ENCODE measurements around the gene TFEB. TPM values are rescaled to one million over a fixed set of nuclear protein-coding genes. Genes with fewer than 3 reads are reported as not detected.

Gene TFEB
- total RNA-seq, 4 donors from 2014 or later, result 24.2 to 46.7 (median 33.1) TPM

DNA sequence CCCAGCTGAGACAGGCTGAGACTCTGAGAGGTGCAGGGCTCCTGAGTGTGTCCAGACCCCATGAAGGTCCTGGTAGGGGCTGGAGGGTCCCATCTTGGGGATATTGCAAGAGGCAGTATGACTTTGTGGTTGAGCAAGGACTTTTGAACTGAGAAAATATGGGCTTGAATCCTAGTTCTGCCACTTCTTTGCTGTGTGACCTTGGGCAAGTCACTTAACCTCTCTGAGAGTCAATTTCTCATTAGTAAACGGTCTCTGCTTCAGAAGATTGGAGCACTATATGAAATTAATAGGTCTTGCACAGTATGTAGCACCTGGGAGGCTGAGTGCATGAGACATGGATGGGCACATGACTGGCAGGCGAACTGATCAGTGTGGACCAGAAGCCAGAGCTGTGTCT is 42.7 kb downstream of the TFEB start:
- peaks cover 22 to 47% (median 36%) of the 10 kb centered on the region in 4 donors for H3K36me3 ChIP-seq
- intact Hi-C loops (cut with DNase I), result no loop called here
- H3K27ac ChIP-seq (replicated peaks in 1 of 4), result no peak overlapping the region
- no peaks in the 10 kb centered on the region for H3K27me3 ChIP-seq
- WGBS, result 100% methylated on average over 2 of the region's 2 CpGs
- TF ChIP-seq POLR2AphosphoS5 (IDR thresholded peaks at IDR 0.05) (no peak), POLR2A (IDR thresholded peaks at IDR 0.05; ENCODE audit: low read depth) (no peak), EP300 (IDR thresholded peaks at IDR 0.05) (no peak)
- TF ChIP-seq, protein P1, sequence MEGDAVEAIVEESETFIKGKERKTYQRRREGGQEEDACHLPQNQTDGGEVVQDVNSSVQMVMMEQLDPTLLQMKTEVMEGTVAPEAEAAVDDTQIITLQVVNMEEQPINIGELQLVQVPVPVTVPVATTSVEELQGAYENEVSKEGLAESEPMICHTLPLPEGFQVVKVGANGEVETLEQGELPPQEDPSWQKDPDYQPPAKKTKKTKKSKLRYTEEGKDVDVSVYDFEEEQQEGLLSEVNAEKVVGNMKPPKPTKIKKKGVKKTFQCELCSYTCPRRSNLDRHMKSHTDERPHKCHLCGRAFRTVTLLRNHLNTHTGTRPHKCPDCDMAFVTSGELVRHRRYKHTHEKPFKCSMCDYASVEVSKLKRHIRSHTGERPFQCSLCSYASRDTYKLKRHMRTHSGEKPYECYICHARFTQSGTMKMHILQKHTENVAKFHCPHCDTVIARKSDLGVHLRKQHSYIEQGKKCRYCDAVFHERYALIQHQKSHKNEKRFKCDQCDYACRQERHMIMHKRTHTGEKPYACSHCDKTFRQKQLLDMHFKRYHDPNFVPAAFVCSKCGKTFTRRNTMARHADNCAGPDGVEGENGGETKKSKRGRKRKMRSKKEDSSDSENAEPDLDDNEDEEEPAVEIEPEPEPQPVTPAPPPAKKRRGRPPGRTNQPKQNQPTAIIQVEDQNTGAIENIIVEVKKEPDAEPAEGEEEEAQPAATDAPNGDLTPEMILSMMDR (IDR thresholded peaks at IDR 0.05), result no peak
- peaks cover 20 to 56% (median 27%) of the 10 kb centered on the region in 4 donors for H3K4me1 ChIP-seq
- H3K9me3 ChIP-seq, result no peaks in the 10 kb centered on the region
- no peak overlapping the region for H3K4me3 ChIP-seq
- no peak for DNase-seq (ENCODE audit: extremely low spot score)

DNA sequence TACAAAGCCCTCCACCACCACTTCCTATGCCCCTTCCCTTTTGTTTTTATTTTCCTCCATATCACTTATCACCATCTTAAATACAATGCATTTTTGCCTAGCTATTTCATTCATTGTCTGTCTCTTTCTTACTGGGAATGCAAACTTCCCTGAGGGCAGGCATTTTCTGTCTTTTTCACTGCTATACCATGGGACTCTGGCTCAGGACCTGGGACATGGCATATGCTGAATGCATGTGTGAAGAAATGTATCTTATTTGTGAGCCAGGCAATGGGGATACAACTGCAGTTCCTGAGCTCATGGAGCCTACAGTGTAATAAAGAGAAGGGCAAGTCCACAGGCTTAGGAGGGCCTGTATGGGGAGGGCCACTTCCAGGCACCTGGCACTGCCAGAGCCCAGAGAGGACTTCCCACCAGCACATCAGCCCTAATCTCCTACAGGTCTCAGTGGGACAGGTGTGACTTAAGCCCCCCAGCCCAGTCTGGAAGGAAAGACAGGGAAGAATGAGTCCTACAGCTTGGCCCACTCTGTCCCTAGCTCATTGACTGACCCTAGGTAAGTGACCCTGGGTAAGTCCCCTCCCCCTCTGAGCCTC is 43.2 kb downstream of the TFEB start:
- intact Hi-C loops (cut with DNase I), result no loop called here
- peaks cover 26 to 53% (median 41%) of the 10 kb centered on the region in 4 donors for H3K36me3 ChIP-seq
- no peak for DNase-seq (ENCODE audit: extremely low spot score)
- H3K9me3 ChIP-seq, result no peaks in the 10 kb centered on the region
- no peak overlapping the region for H3K27ac ChIP-seq (replicated peaks in 1 of 4)
- TF ChIP-seq, protein P1 (IDR thresholded peaks at IDR 0.05), result no peak
- no peak for TF ChIP-seq POLR2A (IDR thresholded peaks at IDR 0.05; ENCODE audit: low read depth)
- TF ChIP-seq POLR2AphosphoS5 (IDR thresholded peaks at IDR 0.05), result no peak
- TF ChIP-seq EP300 (IDR thresholded peaks at IDR 0.05), result no peak
- no peaks in the 10 kb centered on the region for H3K27me3 ChIP-seq
- no peak overlapping the region for H3K4me3 ChIP-seq
- H3K4me1 ChIP-seq, result peaks cover 20 to 56% (median 26%) of the 10 kb centered on the region in 4 donors

DNA sequence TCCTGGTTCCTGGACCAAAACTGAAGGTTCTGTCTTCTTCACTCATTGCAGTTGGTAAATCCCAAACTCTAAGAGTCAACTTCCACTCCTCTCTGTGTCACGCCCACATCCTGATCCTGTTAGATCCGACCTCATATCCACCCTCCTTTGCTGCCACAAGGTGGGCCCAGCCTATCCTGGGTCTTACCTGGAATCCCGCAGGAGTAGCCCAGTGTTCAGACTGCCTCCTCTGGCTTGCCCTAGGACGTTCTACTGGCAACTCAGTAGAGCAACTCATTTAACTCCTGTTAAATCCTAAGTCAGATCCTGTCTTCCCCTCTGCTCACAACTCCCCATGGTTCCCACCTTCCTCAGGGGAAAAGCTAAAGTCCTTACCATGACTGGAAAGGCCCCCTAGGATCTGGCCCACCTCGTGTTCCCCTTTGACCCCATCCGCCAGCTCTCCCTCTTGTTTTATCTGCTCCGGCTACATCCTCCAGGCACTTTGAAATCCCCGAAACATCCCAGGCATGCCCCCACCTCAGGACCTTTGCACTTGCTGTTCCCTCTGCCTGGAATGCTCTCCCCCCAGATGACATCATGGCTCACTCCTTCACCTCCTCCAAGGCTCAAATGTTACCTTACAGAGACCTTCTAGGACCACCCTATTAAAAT is 43.9 kb downstream of the TFEB start:
- Histone ChIP-seq H3K4me1 (peaks cover 20 to 54% (median 26%) of the 10 kb centered on the region in 4 donors), H3K27ac (replicated peaks in 1 of 4) (no peak overlapping the region), H3K9me3 (no peaks in the 10 kb centered on the region), H3K27me3 (no peaks in the 10 kb centered on the region), H3K36me3 (peaks cover 30 to 55% (median 47%) of the 10 kb centered on the region in 4 donors), H3K4me3 (no peak overlapping the region)
- TF ChIP-seq EP300 (IDR thresholded peaks at IDR 0.05), result no peak
- no peak for TF ChIP-seq POLR2A (IDR thresholded peaks at IDR 0.05; ENCODE audit: low read depth)
- TF ChIP-seq, protein P1 (IDR thresholded peaks at IDR 0.05), result no peak
- no peak for TF ChIP-seq POLR2AphosphoS5 (IDR thresholded peaks at IDR 0.05)
- WGBS, result 90% methylated on average over 8 of the region's 8 CpGs
- intact Hi-C loops (cut with DNase I), result no loop called here
- no peak for DNase-seq (ENCODE audit: extremely low spot score)

DNA sequence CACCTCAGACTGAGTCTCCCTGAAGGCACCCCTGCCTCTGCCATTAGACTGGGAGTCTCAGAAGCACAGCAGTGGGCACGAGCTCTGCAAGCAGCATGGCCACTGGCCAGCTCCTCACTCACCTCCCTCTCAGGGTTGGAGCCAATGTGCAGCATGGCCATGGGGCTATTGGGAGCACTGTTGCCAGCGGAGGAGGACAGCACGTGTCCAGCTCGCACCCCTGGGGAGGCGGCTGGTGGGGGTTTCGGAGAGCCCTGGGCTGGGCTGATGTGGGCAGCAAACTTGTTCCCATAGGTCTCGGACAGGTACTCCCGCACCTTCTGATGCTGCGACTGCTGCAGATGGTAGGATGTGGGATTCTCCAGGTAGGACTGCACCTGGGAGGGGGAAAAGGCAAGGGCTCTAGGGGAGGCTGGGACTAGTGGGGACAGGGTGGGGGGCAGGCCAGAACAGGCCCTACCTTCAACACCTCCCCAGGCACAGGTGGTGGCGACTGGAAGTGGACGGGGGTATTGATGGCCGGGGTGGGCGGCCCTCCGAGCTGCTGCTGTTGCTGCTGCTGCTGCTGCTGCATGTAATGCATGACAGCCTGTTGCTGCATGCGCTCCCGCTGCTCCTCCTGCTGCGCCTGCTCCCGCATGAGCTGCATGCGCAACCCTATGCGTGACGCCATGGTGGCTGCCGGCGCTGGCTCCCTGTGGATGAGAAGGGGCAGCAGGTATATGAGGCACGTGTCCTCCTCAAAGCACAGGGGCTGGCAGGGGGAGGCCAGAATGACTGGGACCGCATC is 44.7 kb downstream of the TFEB start:
- H3K27ac ChIP-seq (replicated peaks in 1 of 4), result no peak overlapping the region
- no peak for DNase-seq (ENCODE audit: extremely low spot score)
- no peaks in the 10 kb centered on the region for H3K9me3 ChIP-seq
- H3K27me3 ChIP-seq, result no peaks in the 10 kb centered on the region
- intact Hi-C loops (cut with DNase I), result no loop called here
- no peak for TF ChIP-seq POLR2AphosphoS5 (IDR thresholded peaks at IDR 0.05)
- no peak for TF ChIP-seq EP300 (IDR thresholded peaks at IDR 0.05)
- no peak for TF ChIP-seq POLR2A (IDR thresholded peaks at IDR 0.05; ENCODE audit: low read depth)
- H3K36me3 ChIP-seq, result peaks cover 38 to 57% (median 51%) of the 10 kb centered on the region in 4 donors
- peaks cover 20 to 46% (median 26%) of the 10 kb centered on the region in 4 donors for H3K4me1 ChIP-seq
- no peak overlapping the region for H3K4me3 ChIP-seq
- WGBS, result 95% methylated on average over 14 of the region's 25 CpGs

All from esophagus muscularis mucosa (tissue), 4 donors.